Stimulated activated naive CD8-positive, alpha-beta T cell treated with anti-CD3 and anti-CD28 coated beads, Interleukin-15, Interleukin-2, amounts not matched to agents 100 U/mL and 50 U/mL, for 24 hours (primary cell): Measurements from ENCODE around the gene C1orf50.
"Not testable (repeated sequence)": the region's sequence is repeated elsewhere in the genome, so short reads cannot be mapped to it uniquely, and the experiment has no call there.

Experiments
- ATAC-seq: fragments of 150-1000 bp; cut with Tn5 transposase; one replicate; pipeline ENCODE4 v1.10.0; 2021
- DNase-seq: peaks from one replicate; pipeline ENCODE4 v3.0.0; 2021

Gene C1orf50

GRCh38 chr1:42766741-42767509 lies at the start of gene C1orf50, which contains the start of gene P3H1:
TSS of gene C1orf50 (plus strand) at chr1:42767249. CDS start at chr1:42767312, 63 bp downstream.
TSS of gene P3H1 (minus strand) at chr1:42767028. CDS start at chr1:42766971, 57 bp downstream.
- peak; percentile 97 for ATAC-seq
- peak; percentile 99 for DNase-seq

GRCh38 chr1:42720868-42721267 lies 46.2 kb upstream of the C1orf50 start:
- ATAC-seq (no peak), DNase-seq (no peak)

- DNase-seq (no peak), ATAC-seq (no peak)
Measured at GRCh38 chr1:42721926-42722325, 45.1 kb upstream of the C1orf50 start.

- not testable (repeated sequence) for ATAC-seq, DNase-seq
Measured at GRCh38 chr1:42722403-42722802, 44.6 kb upstream of the C1orf50 start.

GRCh38 chr1:42723511-42723910 lies 43.5 kb upstream of the C1orf50 start:
- DNase-seq (no peak), ATAC-seq (no peak)

- ATAC-seq, DNase-seq: not testable (repeated sequence)
Measured at GRCh38 chr1:42725820-42726219, 41.2 kb upstream of the C1orf50 start.

- ATAC-seq (no peak), DNase-seq (no peak)
Measured at GRCh38 chr1:42730002-42730401, 37.0 kb upstream of the C1orf50 start.

GRCh38 chr1:42730988-42731387 lies 36.1 kb upstream of the C1orf50 start:
- DNase-seq (peak; percentile 59), ATAC-seq (peak; percentile 81)

GRCh38 chr1:42731585-42731984 lies 35.5 kb upstream of the C1orf50 start:
- ATAC-seq (no peak), DNase-seq (no peak)

- no peak for ATAC-seq
- DNase-seq: no peak
Measured at GRCh38 chr1:42732126-42732680, 34.8 kb upstream of the C1orf50 start.

- DNase-seq (no peak), ATAC-seq (no peak)
Measured at GRCh38 chr1:42733415-42734200, 33.4 kb upstream of the C1orf50 start.

- no peak for DNase-seq
- ATAC-seq: no peak
Measured at GRCh38 chr1:42734201-42735035, 32.6 kb upstream of the C1orf50 start.

GRCh38 chr1:42735056-42735455 lies 32.0 kb upstream of the C1orf50 start:
- DNase-seq (no peak), ATAC-seq (no peak)

GRCh38 chr1:42735477-42736105 lies 31.5 kb upstream of the C1orf50 start:
- ATAC-seq (no peak), DNase-seq (no peak)

GRCh38 chr1:42736152-42736551 lies 30.9 kb upstream of the C1orf50 start:
- no peak for ATAC-seq
- DNase-seq: no peak

- DNase-seq (no peak), ATAC-seq (no peak)
Measured at GRCh38 chr1:42736571-42737200, 30.4 kb upstream of the C1orf50 start.

- DNase-seq: no peak
- ATAC-seq: no peak
Measured at GRCh38 chr1:42737257-42737656, 29.8 kb upstream of the C1orf50 start.

GRCh38 chr1:42737986-42738677 lies 28.9 kb upstream of the C1orf50 start:
- no peak for ATAC-seq
- no peak for DNase-seq

GRCh38 chr1:42738678-42739226 lies 28.3 kb upstream of the C1orf50 start:
- DNase-seq: no peak
- no peak for ATAC-seq
